Measurements from ENCODE around the gene ZSCAN12.
"Not testable (repeated sequence)": the region's sequence is repeated elsewhere in the genome, so short reads cannot be mapped to it uniquely, and the experiment has no call there.

The ZSCAN12 gene

GRCh38 chr6:28393912-28394662, 5.5 kb downstream of the ZSCAN12 start:
- peak; percentile 45 for DNase-seq (ENCODE audit: low spot score)

- DNase-seq (ENCODE audit: low spot score) = no peak
These were observed 8.9 kb downstream of the ZSCAN12 start for GRCh38 chr6:28390688-28391087.

GRCh38 chr6:28384143-28384533, 15.4 kb downstream of the ZSCAN12 start:
- DNase-seq (ENCODE audit: low spot score) = no peak

- DNase-seq (ENCODE audit: low spot score) = peak; percentile 94
These were observed 16.1 kb downstream of the ZSCAN12 start for GRCh38 chr6:28383235-28384142.

GRCh38 chr6:28380381-28380780, 19.2 kb downstream of the ZSCAN12 start:
- DNase-seq (ENCODE audit: low spot score) = no peak

- DNase-seq (ENCODE audit: low spot score) = no peak
These were observed 20.9 kb downstream of the ZSCAN12 start for GRCh38 chr6:28378644-28379043.

GRCh38 chr6:28377879-28378278, 21.7 kb downstream of the ZSCAN12 start:
- DNase-seq (ENCODE audit: low spot score) = no peak

GRCh38 chr6:28373925-28374324, 25.6 kb downstream of the ZSCAN12 start:
- no peak for DNase-seq (ENCODE audit: low spot score)

GRCh38 chr6:28371706-28372451, 27.7 kb downstream of the ZSCAN12 start:
- no peak for DNase-seq (ENCODE audit: low spot score)

- DNase-seq (ENCODE audit: low spot score) = no peak
These were observed 28.3 kb downstream of the ZSCAN12 start for GRCh38 chr6:28371280-28371679.

- no peak for DNase-seq (ENCODE audit: low spot score)
These were observed 29.1 kb downstream of the ZSCAN12 start for GRCh38 chr6:28370440-28370839.

GRCh38 chr6:28369463-28369862, 30.1 kb downstream of the ZSCAN12 start:
- DNase-seq (ENCODE audit: low spot score) = no peak

GRCh38 chr6:28368522-28368921, 31.0 kb downstream of the ZSCAN12 start:
- no peak for DNase-seq (ENCODE audit: low spot score)

- not testable (repeated sequence) for DNase-seq (ENCODE audit: low spot score)
These were observed 34.0 kb downstream of the ZSCAN12 start for GRCh38 chr6:28365590-28365989.

GRCh38 chr6:28360961-28361360, 38.6 kb downstream of the ZSCAN12 start:
- DNase-seq (ENCODE audit: low spot score) = no peak

GRCh38 chr6:28359562-28359961, 40.0 kb downstream of the ZSCAN12 start:
- not testable (repeated sequence) for DNase-seq (ENCODE audit: low spot score)

- no peak for DNase-seq (ENCODE audit: low spot score)
These were observed 42.5 kb downstream of the ZSCAN12 start for GRCh38 chr6:28357036-28357435.

GRCh38 chr6:28356666-28357020, 42.9 kb downstream of the ZSCAN12 start:
- no peak for DNase-seq (ENCODE audit: low spot score)

- DNase-seq (ENCODE audit: low spot score) = peak; percentile 92
These were observed 43.5 kb downstream of the ZSCAN12 start for GRCh38 chr6:28355743-28356665.

- DNase-seq (ENCODE audit: low spot score) = no peak
These were observed 44.6 kb downstream of the ZSCAN12 start for GRCh38 chr6:28354688-28355554.
